GM19238 (cell line): ENCODE measurements around the gene DCHS2.

Source experiments
- DNase-seq: peaks from one replicate; pipeline ENCODE4 v3.0.0; 2011; ENCODE audit warnings: low spot score; ENCODE audit not compliant: insufficient read length

The DCHS2 gene

GRCh38 chr4:154399259-154399974, 92.2 kb downstream of the DCHS2 start:
- no peak for DNase-seq

GRCh38 chr4:154390324-154390723, 101.3 kb downstream of the DCHS2 start:
- no peak for DNase-seq

GRCh38 chr4:154389148-154389547, 102.5 kb downstream of the DCHS2 start:
- no peak for DNase-seq

- DNase-seq = no peak
These were observed 107.6 kb downstream of the DCHS2 start for GRCh38 chr4:154384012-154384411.

GRCh38 chr4:154376486-154376885, 115.1 kb downstream of the DCHS2 start:
- DNase-seq = no peak

- DNase-seq = no peak
These were observed 123.5 kb downstream of the DCHS2 start for GRCh38 chr4:154368060-154368459.

- no peak for DNase-seq
These were observed 123.9 kb downstream of the DCHS2 start for GRCh38 chr4:154367659-154368058.

GRCh38 chr4:154366956-154367355, 124.6 kb downstream of the DCHS2 start:
- no peak for DNase-seq

GRCh38 chr4:154364066-154364845, 127.3 kb downstream of the DCHS2 start:
- no peak for DNase-seq

- DNase-seq = no peak
These were observed 130.1 kb downstream of the DCHS2 start for GRCh38 chr4:154361450-154361849.

- no peak for DNase-seq
These were observed 131.1 kb downstream of the DCHS2 start for GRCh38 chr4:154360491-154360890.

GRCh38 chr4:154354883-154355282, 136.7 kb downstream of the DCHS2 start:
- DNase-seq = no peak

GRCh38 chr4:154349829-154350228, 141.8 kb downstream of the DCHS2 start:
- DNase-seq = no peak

GRCh38 chr4:154348657-154349056, 142.9 kb downstream of the DCHS2 start:
- DNase-seq = no peak

GRCh38 chr4:154345359-154345758, 146.2 kb downstream of the DCHS2 start:
- no peak for DNase-seq

- no peak for DNase-seq
These were observed 146.9 kb downstream of the DCHS2 start for GRCh38 chr4:154344686-154345085.

GRCh38 chr4:154343651-154344050, 147.9 kb downstream of the DCHS2 start:
- no peak for DNase-seq

- DNase-seq = no peak
These were observed 150.2 kb downstream of the DCHS2 start for GRCh38 chr4:154341448-154341847.

- no peak for DNase-seq
These were observed 156.0 kb downstream of the DCHS2 start for GRCh38 chr4:154335588-154335987.

GRCh38 chr4:154332681-154333421, 158.7 kb downstream of the DCHS2 start:
- DNase-seq = peak; percentile 16

- no peak for DNase-seq
These were observed 161.7 kb downstream of the DCHS2 start for GRCh38 chr4:154329939-154330338.

- DNase-seq = no peak
These were observed 162.2 kb downstream of the DCHS2 start for GRCh38 chr4:154329268-154329868.
